K562 (cell line): ENCODE data around the gene NEUROG1.

Source experiments
- ATF2 ChIP-seq: sonication (generic); formaldehyde crosslinking; IDR thresholded peaks from 2 replicates; pipeline ENCODE4 v1.8.1; 2022; ENCODE audit warnings: missing genetic modification reagents
- BRD4 ChIP-seq: fragments of 200-600 bp; sonication (generic); IDR thresholded peaks from 2 replicates; pipeline ENCODE4 v1.6.1; 2017; ENCODE audit warnings: inconsistent platforms
- CTCF ChIP-seq, 3 experiments: IDR thresholded peaks in 2 of 3; conservative IDR thresholded peaks in 1 of 3; 2 replicates each; pipeline ENCODE4 v1.5.1; 2011 to 2012; ENCODE audit warnings: low read length in 3 of 3, mild to moderate bottlenecking in 3 of 3, control low read depth in 2 of 3, improper control_type of control experiment in 1 of 3, inconsistent platforms in 1 of 3, low read depth in 1 of 3, mixed read lengths in 1 of 3, moderate library complexity in 1 of 3; ENCODE audit not compliant: insufficient read depth in 2 of 3
- EZH2 ChIP-seq: IDR thresholded peaks from 2 replicates; pipeline ENCODE4 v1.6.1; 2012; ENCODE audit warnings: low read depth, mild to moderate bottlenecking, inconsistent platforms, low read length, borderline replicate concordance
- FOS ChIP-seq: IDR thresholded peaks from 3 replicates; pipeline ENCODE4 v1.6.1; 2011; ENCODE audit not compliant: insufficient read length; ENCODE audit errors: extremely low read depth
- HES1 ChIP-seq: fragments of 450-650 bp; IDR thresholded peaks from 2 replicates; pipeline ENCODE4 v1.6.1; 2016; ENCODE audit warnings: low read depth, mild to moderate bottlenecking, moderate library complexity
- KDM1A ChIP-seq, 2 experiments: fragments of 450-650 bp; IDR thresholded peaks; 2 replicates each; pipeline ENCODE4 v1.6.1; 2016; ENCODE audit warnings: mild to moderate bottlenecking in 2 of 2
- PCBP1 ChIP-seq: fragments of 200-400 bp; formaldehyde crosslinking; IDR thresholded peaks from 2 replicates; pipeline ENCODE4 v1.6.1; 2018; ENCODE audit warnings: mild to moderate bottlenecking, low read depth, low read length; ENCODE audit not compliant: poor library complexity, severe bottlenecking
- POLR2AphosphoS5 ChIP-seq: IDR thresholded peaks from 2 replicates; pipeline ENCODE4 v1.6.1; 2011; ENCODE audit warnings: mild to moderate bottlenecking, low read depth, low read length, moderate library complexity; ENCODE audit not compliant: control insufficient read depth, insufficient read depth
- RAD21 ChIP-seq, 2 experiments: fragments of 250-450 bp in 1 of 2; fragments of 450-650 bp in 1 of 2; sonication (Bioruptor Pico) in 1 of 2; formaldehyde crosslinking in 1 of 2; IDR thresholded peaks in 1 of 2; conservative IDR thresholded peaks in 1 of 2; 2 replicates each; pipeline versions ENCODE4 v1.4.0 to v1.8.0; 2020 to 2022; ENCODE audit warnings: mild to moderate bottlenecking in 2 of 2, moderate library complexity in 1 of 2
- TFAM ChIP-seq: fragments of 250-450 bp; sonication (Bioruptor Pico); conservative IDR thresholded peaks from 2 replicates; pipeline ENCODE4 v1.5.0; 2021; ENCODE audit warnings: mild to moderate bottlenecking, moderate library complexity
- ZBTB8A ChIP-seq: fragments of 450-650 bp; IDR thresholded peaks from 2 replicates; pipeline ENCODE4 v1.6.1; 2018; ENCODE audit warnings: mild to moderate bottlenecking, moderate library complexity; ENCODE audit not compliant: partially characterized antibody
- ZNF12 ChIP-seq: sonication (generic); formaldehyde crosslinking; IDR thresholded peaks from 2 replicates; pipeline ENCODE4 v1.4.0; 2020; ENCODE audit warnings: mild to moderate bottlenecking, missing genetic modification reagents

- TF ChIP-seq POLR2AphosphoS5, result no peak
- no peak for TF ChIP-seq ZNF12 (CRISPR knock-in tag)
- no peak for TF ChIP-seq CTCF (IDR thresholded peaks at IDR 0.05 in 2 of 3, conservative IDR thresholded peaks at IDR 0.05 in 1 of 3; ENCODE audit: insufficient read depth in 2 of 3, low read depth in 1 of 3, low read length in 3 of 3)
- TF ChIP-seq KDM1A (IDR thresholded peaks at IDR 0.05), result no peak
- no peak for TF ChIP-seq FOS
- no peak for TF ChIP-seq PCBP1
- no peak for TF ChIP-seq HES1
- no peak for TF ChIP-seq EZH2
- no peak for TF ChIP-seq RAD21 (CRISPR knock-in tag; conservative IDR thresholded peaks at IDR 0.05 in 1 of 2, IDR thresholded peaks at IDR 0.05 in 1 of 2)
- no peak for TF ChIP-seq ZBTB8A
- TF ChIP-seq ATF2 (CRISPR knock-in tag), result no peak
- no peak for TF ChIP-seq TFAM
- no peak for TF ChIP-seq BRD4
Observed at GRCh38 chr5:135538261-135538660, 2.5 kb upstream of the NEUROG1 start.
